ENCODE results near the gene CRMP1.

Gene CRMP1

GRCh38 chr4:5784021-5784420, 108.9 kb downstream of the CRMP1 start:
- H3K36me3 ChIP-seq (ENCODE audit: control insufficient read depth, low read depth, low read length): peaks cover 7% of the 10 kb centered on the region
- no peak overlapping the region for H3K9ac ChIP-seq (ENCODE audit: low read length)
- no peaks in the 10 kb centered on the region for H3K4me1 ChIP-seq (ENCODE audit: control insufficient read depth, low read depth, low read length)
- H3K9me3 ChIP-seq (ENCODE audit: control insufficient read depth, low read depth, low read length): no peaks in the 10 kb centered on the region
- H3K27me3 ChIP-seq (ENCODE audit: control insufficient read depth, insufficient read depth, low read length): no peaks in the 10 kb centered on the region
- H3K27ac ChIP-seq (ENCODE audit: low read length): no peak overlapping the region
- H3K4me3 ChIP-seq (ENCODE audit: low read length): no peak overlapping the region

GRCh38 chr4:5783486-5783885, 109.4 kb downstream of the CRMP1 start:
- Histone ChIP-seq H3K36me3 (ENCODE audit: control insufficient read depth, low read depth, low read length) (peaks cover 5% of the 10 kb centered on the region), H3K9ac (ENCODE audit: low read length) (no peak overlapping the region), H3K27ac (ENCODE audit: low read length) (no peak overlapping the region), H3K9me3 (ENCODE audit: control insufficient read depth, low read depth, low read length) (no peaks in the 10 kb centered on the region), H3K4me3 (ENCODE audit: low read length) (no peak overlapping the region), H3K27me3 (ENCODE audit: control insufficient read depth, insufficient read depth, low read length) (no peaks in the 10 kb centered on the region), H3K4me1 (ENCODE audit: control insufficient read depth, low read depth, low read length) (no peaks in the 10 kb centered on the region)

GRCh38 chr4:5782829-5783476, 109.9 kb downstream of the CRMP1 start:
- Histone ChIP-seq H3K27ac (ENCODE audit: low read length) (no peak overlapping the region), H3K36me3 (ENCODE audit: control insufficient read depth, low read depth, low read length) (no peaks in the 10 kb centered on the region), H3K4me3 (ENCODE audit: low read length) (no peak overlapping the region), H3K9ac (ENCODE audit: low read length) (no peak overlapping the region), H3K27me3 (ENCODE audit: control insufficient read depth, insufficient read depth, low read length) (no peaks in the 10 kb centered on the region), H3K9me3 (ENCODE audit: control insufficient read depth, low read depth, low read length) (no peaks in the 10 kb centered on the region), H3K4me1 (ENCODE audit: control insufficient read depth, low read depth, low read length) (no peaks in the 10 kb centered on the region)

GRCh38 chr4:5781691-5782090, 111.2 kb downstream of the CRMP1 start:
- Histone ChIP-seq H3K27ac (ENCODE audit: low read length) (no peak overlapping the region), H3K9ac (ENCODE audit: low read length) (no peak overlapping the region), H3K9me3 (ENCODE audit: control insufficient read depth, low read depth, low read length) (peaks cover 1% of the 10 kb centered on the region), H3K4me1 (ENCODE audit: control insufficient read depth, low read depth, low read length) (no peaks in the 10 kb centered on the region), H3K36me3 (ENCODE audit: control insufficient read depth, low read depth, low read length) (no peaks in the 10 kb centered on the region), H3K27me3 (ENCODE audit: control insufficient read depth, insufficient read depth, low read length) (no peaks in the 10 kb centered on the region), H3K4me3 (ENCODE audit: low read length) (no peak overlapping the region)

GRCh38 chr4:5780831-5781480, 111.9 kb downstream of the CRMP1 start:
- Histone ChIP-seq H3K4me1 (ENCODE audit: control insufficient read depth, low read depth, low read length) (no peaks in the 10 kb centered on the region), H3K4me3 (ENCODE audit: low read length) (no peak overlapping the region), H3K36me3 (ENCODE audit: control insufficient read depth, low read depth, low read length) (no peaks in the 10 kb centered on the region), H3K27me3 (ENCODE audit: control insufficient read depth, insufficient read depth, low read length) (no peaks in the 10 kb centered on the region), H3K27ac (ENCODE audit: low read length) (no peak overlapping the region), H3K9ac (ENCODE audit: low read length) (no peak overlapping the region), H3K9me3 (ENCODE audit: control insufficient read depth, low read depth, low read length) (peaks cover 9% of the 10 kb centered on the region)

GRCh38 chr4:5776510-5776909, 116.4 kb downstream of the CRMP1 start:
- Histone ChIP-seq H3K27me3 (ENCODE audit: control insufficient read depth, insufficient read depth, low read length) (no peaks in the 10 kb centered on the region), H3K9me3 (ENCODE audit: control insufficient read depth, low read depth, low read length) (peaks cover 9% of the 10 kb centered on the region), H3K27ac (ENCODE audit: low read length) (no peak overlapping the region), H3K4me1 (ENCODE audit: control insufficient read depth, low read depth, low read length) (peaks cover 11% of the 10 kb centered on the region), H3K36me3 (ENCODE audit: control insufficient read depth, low read depth, low read length) (no peaks in the 10 kb centered on the region), H3K9ac (ENCODE audit: low read length) (no peak overlapping the region), H3K4me3 (ENCODE audit: low read length) (no peak overlapping the region)

GRCh38 chr4:5774416-5775036, 118.4 kb downstream of the CRMP1 start:
- Histone ChIP-seq H3K4me1 (ENCODE audit: control insufficient read depth, low read depth, low read length) (peaks cover 11% of the 10 kb centered on the region), H3K9me3 (ENCODE audit: control insufficient read depth, low read depth, low read length) (peaks cover 12% of the 10 kb centered on the region), H3K9ac (ENCODE audit: low read length) (no peak overlapping the region), H3K27ac (ENCODE audit: low read length) (no peak overlapping the region), H3K4me3 (ENCODE audit: low read length) (no peak overlapping the region), H3K27me3 (ENCODE audit: control insufficient read depth, insufficient read depth, low read length) (no peaks in the 10 kb centered on the region), H3K36me3 (ENCODE audit: control insufficient read depth, low read depth, low read length) (no peaks in the 10 kb centered on the region)

- Histone ChIP-seq H3K36me3 (ENCODE audit: control insufficient read depth, low read depth, low read length) (no peaks in the 10 kb centered on the region), H3K9ac (ENCODE audit: low read length) (no peak overlapping the region), H3K27ac (ENCODE audit: low read length) (no peak overlapping the region), H3K4me3 (ENCODE audit: low read length) (no peak overlapping the region), H3K4me1 (ENCODE audit: control insufficient read depth, low read depth, low read length) (peaks cover 11% of the 10 kb centered on the region), H3K9me3 (ENCODE audit: control insufficient read depth, low read depth, low read length) (peaks cover 12% of the 10 kb centered on the region), H3K27me3 (ENCODE audit: control insufficient read depth, insufficient read depth, low read length) (no peaks in the 10 kb centered on the region)
Measured at GRCh38 chr4:5773271-5773555, 119.7 kb downstream of the CRMP1 start.

- H3K27me3 ChIP-seq (ENCODE audit: control insufficient read depth, insufficient read depth, low read length): no peaks in the 10 kb centered on the region
- H3K4me3 ChIP-seq (ENCODE audit: low read length): no peak overlapping the region
- H3K9me3 ChIP-seq (ENCODE audit: control insufficient read depth, low read depth, low read length): peaks cover 14% of the 10 kb centered on the region
- H3K9ac ChIP-seq (ENCODE audit: low read length): no peak overlapping the region
- H3K36me3 ChIP-seq (ENCODE audit: control insufficient read depth, low read depth, low read length): no peaks in the 10 kb centered on the region
- H3K27ac ChIP-seq (ENCODE audit: low read length): no peak overlapping the region
- H3K4me1 ChIP-seq (ENCODE audit: control insufficient read depth, low read depth, low read length): peaks cover 11% of the 10 kb centered on the region
Measured at GRCh38 chr4:5772528-5773270, 120.2 kb downstream of the CRMP1 start.

Data from iPS-18a (cell line).